ENCODE results near the gene RNF227. TPM values are rescaled to one million over a fixed set of nuclear protein-coding genes. Genes with fewer than 3 reads are reported as not detected.
"Not testable (repeated sequence)": the region's sequence is repeated elsewhere in the genome, so short reads cannot be mapped to it uniquely, and the experiment has no call there.

RNF227 gene
- total RNA-seq, 1 donor from 2014 or later = 3.0 TPM

- Mint-ChIP-seq H3K9me3 (ENCODE audit: unreplicated experiment) (no peaks in the 10 kb centered on the region), H3K4me1 (ENCODE audit: unreplicated experiment) (no peaks in the 10 kb centered on the region), H3K27me3 (ENCODE audit: unreplicated experiment) (no peaks in the 10 kb centered on the region), H3K36me3 (ENCODE audit: unreplicated experiment) (peaks cover 23% of the 10 kb centered on the region), H3K4me3 (ENCODE audit: unreplicated experiment) (no peak overlapping the region), H3K27ac (ENCODE audit: unreplicated experiment) (no peak overlapping the region)
- DNase-seq (ENCODE audit: extremely low spot score, unreplicated experiment) = no peak
- no peak for TF ChIP-seq CTCF (IDR thresholded peaks at IDR 0.05)
These were observed 40.2 kb downstream of the RNF227 start for GRCh38 chr17:7875804-7876370.

GRCh38 chr17:7873051-7873450 lies 43.0 kb downstream of the RNF227 start:
- Mint-ChIP-seq H3K4me1 (ENCODE audit: unreplicated experiment) (no peaks in the 10 kb centered on the region), H3K9me3 (ENCODE audit: unreplicated experiment) (no peaks in the 10 kb centered on the region), H3K27ac (ENCODE audit: unreplicated experiment) (no peak overlapping the region), H3K36me3 (ENCODE audit: unreplicated experiment) (peaks cover 23% of the 10 kb centered on the region), H3K27me3 (ENCODE audit: unreplicated experiment) (no peaks in the 10 kb centered on the region), H3K4me3 (ENCODE audit: unreplicated experiment) (no peak overlapping the region)
- no peak for DNase-seq (ENCODE audit: extremely low spot score, unreplicated experiment)
- TF ChIP-seq CTCF (IDR thresholded peaks at IDR 0.05) = no peak

GRCh38 chr17:7867881-7868329 lies 48.2 kb downstream of the RNF227 start:
- Mint-ChIP-seq H3K9me3 (ENCODE audit: unreplicated experiment) (no peaks in the 10 kb centered on the region), H3K4me1 (ENCODE audit: unreplicated experiment) (peaks cover 3% of the 10 kb centered on the region), H3K27ac (ENCODE audit: unreplicated experiment) (no peak overlapping the region), H3K27me3 (ENCODE audit: unreplicated experiment) (no peaks in the 10 kb centered on the region), H3K36me3 (ENCODE audit: unreplicated experiment) (peaks cover 12% of the 10 kb centered on the region), H3K4me3 (ENCODE audit: unreplicated experiment) (no peak overlapping the region)
- DNase-seq (ENCODE audit: extremely low spot score, unreplicated experiment) = no peak
- TF ChIP-seq CTCF (IDR thresholded peaks at IDR 0.05) = no peak

GRCh38 chr17:7864995-7865650 lies 51.0 kb downstream of the RNF227 start:
- H3K4me1 Mint-ChIP-seq (ENCODE audit: unreplicated experiment) = peaks cover 6% of the 10 kb centered on the region
- peaks cover 16% of the 10 kb centered on the region for H3K36me3 Mint-ChIP-seq (ENCODE audit: unreplicated experiment)
- H3K9me3 Mint-ChIP-seq (ENCODE audit: unreplicated experiment) = no peaks in the 10 kb centered on the region
- H3K27ac Mint-ChIP-seq (ENCODE audit: unreplicated experiment) = no peak overlapping the region
- H3K27me3 Mint-ChIP-seq (ENCODE audit: unreplicated experiment) = no peaks in the 10 kb centered on the region
- H3K4me3 Mint-ChIP-seq (ENCODE audit: unreplicated experiment) = no peak overlapping the region
- TF ChIP-seq CTCF (IDR thresholded peaks at IDR 0.05) = no peak
- DNase-seq (ENCODE audit: extremely low spot score, unreplicated experiment) = no peak

- not testable (repeated sequence) for DNase-seq (ENCODE audit: extremely low spot score, unreplicated experiment); H3K27me3 Mint-ChIP-seq (ENCODE audit: unreplicated experiment); H3K4me1 Mint-ChIP-seq (ENCODE audit: unreplicated experiment); H3K9me3 Mint-ChIP-seq (ENCODE audit: unreplicated experiment); H3K27ac Mint-ChIP-seq (ENCODE audit: unreplicated experiment); H3K4me3 Mint-ChIP-seq (ENCODE audit: unreplicated experiment)
- H3K36me3 Mint-ChIP-seq (ENCODE audit: unreplicated experiment) = peaks cover 16% of the 10 kb centered on the region
These were observed 51.7 kb downstream of the RNF227 start for GRCh38 chr17:7864384-7864783.

Other genes with a start within 250 kb of the RNF227 start
- 98.7 and 99.5 TPM in 2 replicates for gene TP53, start 228.8 kb downstream of the RNF227 start, total RNA-seq
- 11.8 and 13.4 TPM in 2 replicates for gene WRAP53, start 227.8 kb downstream of the RNF227 start, total RNA-seq
- gene EFNB3, start 211.1 kb downstream of the RNF227 start, total RNA-seq = 12.3 and 12.7 TPM in 2 replicates
- 0.03 and 0.05 TPM in 2 replicates for gene DNAH2, start 198.5 kb downstream of the RNF227 start, total RNA-seq
- 52.9 and 53.7 TPM in 2 replicates for gene KDM6B, start 82.1 kb downstream of the RNF227 start, total RNA-seq
- gene TMEM88, start 61.2 kb downstream of the RNF227 start, total RNA-seq = 3.4 TPM in 2 replicates
- 65.8 and 66.2 TPM in 2 replicates for gene NAA38, start 58.7 kb downstream of the RNF227 start, total RNA-seq
- gene CYB5D1, start 58.3 kb downstream of the RNF227 start, total RNA-seq = 8.5 and 10.2 TPM in 2 replicates
- gene CHD3, start 27.5 kb downstream of the RNF227 start, total RNA-seq = 196 and 206 TPM in 2 replicates
- gene KCNAB3, start 13.6 kb upstream of the RNF227 start, total RNA-seq = 2.6 and 3.7 TPM in 2 replicates
- 122 and 127 TPM in 2 replicates for gene TRAPPC1, start 15.7 kb upstream of the RNF227 start, total RNA-seq
- gene CNTROB, start 15.9 kb upstream of the RNF227 start, total RNA-seq = 30.2 and 30.9 TPM in 2 replicates
- not detected in 2 replicates for gene GUCY2D, start 86.3 kb upstream of the RNF227 start, total RNA-seq
- gene ALOX15B, start 122.8 kb upstream of the RNF227 start, total RNA-seq = not detected in 2 replicates
- not detected in 2 replicates for gene ALOX12B, start 171.4 kb upstream of the RNF227 start, total RNA-seq
- not detected in 2 replicates for gene ALOXE3, start 202.2 kb upstream of the RNF227 start, total RNA-seq
- gene HES7, start 207.8 kb upstream of the RNF227 start, total RNA-seq = 2.0 and 2.3 TPM in 2 replicates
- 106 and 173 TPM in 2 replicates for gene PER1, start 236.1 kb upstream of the RNF227 start, total RNA-seq
- gene VAMP2, start 246.7 kb upstream of the RNF227 start, total RNA-seq = 57.2 and 70.0 TPM in 2 replicates

Data from osteocyte (in vitro differentiated cells).